NB4 (cell line): ENCODE measurements around the gene LDLRAD1.

ENCODE experiments used
- MYC ChIP-seq: IDR thresholded peaks from 2 replicates; pipeline ENCODE4 v1.6.1; 2011; ENCODE audit warnings: low read depth, low read length
- POLR2A ChIP-seq: IDR thresholded peaks from 2 replicates; pipeline ENCODE4 v1.6.1; 2011; ENCODE audit warnings: mild to moderate bottlenecking; ENCODE audit not compliant: insufficient read length; ENCODE audit errors: extremely low read depth
- TF ChIP-seq, protein P1 (sequence below): IDR thresholded peaks from one replicate; pipeline ENCODE4 v1.5.1; 2012; ENCODE audit warnings: low read depth, low read length
- TF ChIP-seq, protein P2 (sequence below): IDR thresholded peaks from 2 replicates; pipeline ENCODE4 v1.6.1; 2011; ENCODE audit warnings: low read depth, low read length

DNA sequence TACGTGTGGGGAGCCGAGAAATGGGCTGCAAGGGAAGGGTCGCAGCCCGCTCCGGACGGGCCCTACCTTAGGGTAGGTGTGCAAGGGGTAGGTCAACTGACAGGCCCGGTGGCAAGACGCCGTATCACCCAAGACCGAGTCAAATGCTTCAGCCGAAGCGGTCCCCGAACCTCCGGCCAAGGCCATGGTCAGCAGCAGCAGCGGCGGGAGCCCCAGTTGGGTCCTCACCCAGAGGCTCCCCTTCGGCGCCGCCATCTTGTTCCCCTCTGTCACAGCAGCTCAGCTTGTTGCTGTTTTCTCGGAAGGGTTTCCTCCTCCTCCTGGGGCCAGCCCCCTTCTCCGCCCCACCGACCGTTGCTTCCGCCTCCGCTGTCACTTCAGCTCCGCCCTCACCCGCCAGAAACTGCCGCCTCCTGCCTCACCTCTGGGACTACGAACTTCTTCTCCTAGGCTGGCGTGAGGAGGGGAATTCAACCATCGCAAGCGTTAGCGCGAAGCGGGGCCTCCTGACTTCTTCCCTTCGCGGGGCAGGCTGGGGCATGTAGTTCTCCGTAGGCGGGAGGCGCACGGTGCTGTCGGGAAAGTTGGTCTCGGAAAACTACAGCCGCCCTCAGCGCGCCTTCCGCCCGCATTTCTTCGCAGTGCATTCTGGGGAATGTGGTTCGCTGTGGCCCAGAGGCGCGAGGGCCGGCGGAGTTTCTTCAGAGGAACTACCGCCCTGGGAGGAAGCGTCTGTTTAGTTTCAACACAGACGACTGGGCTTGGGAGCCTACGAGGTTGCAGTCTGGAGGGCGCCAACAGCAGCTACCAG is 35.2 kb upstream of the LDLRAD1 start, which contains the start of the genes TCEANC2 and TMEM59:
- TF ChIP-seq POLR2A = peak; percentile 87
- TF ChIP-seq, protein P1, sequence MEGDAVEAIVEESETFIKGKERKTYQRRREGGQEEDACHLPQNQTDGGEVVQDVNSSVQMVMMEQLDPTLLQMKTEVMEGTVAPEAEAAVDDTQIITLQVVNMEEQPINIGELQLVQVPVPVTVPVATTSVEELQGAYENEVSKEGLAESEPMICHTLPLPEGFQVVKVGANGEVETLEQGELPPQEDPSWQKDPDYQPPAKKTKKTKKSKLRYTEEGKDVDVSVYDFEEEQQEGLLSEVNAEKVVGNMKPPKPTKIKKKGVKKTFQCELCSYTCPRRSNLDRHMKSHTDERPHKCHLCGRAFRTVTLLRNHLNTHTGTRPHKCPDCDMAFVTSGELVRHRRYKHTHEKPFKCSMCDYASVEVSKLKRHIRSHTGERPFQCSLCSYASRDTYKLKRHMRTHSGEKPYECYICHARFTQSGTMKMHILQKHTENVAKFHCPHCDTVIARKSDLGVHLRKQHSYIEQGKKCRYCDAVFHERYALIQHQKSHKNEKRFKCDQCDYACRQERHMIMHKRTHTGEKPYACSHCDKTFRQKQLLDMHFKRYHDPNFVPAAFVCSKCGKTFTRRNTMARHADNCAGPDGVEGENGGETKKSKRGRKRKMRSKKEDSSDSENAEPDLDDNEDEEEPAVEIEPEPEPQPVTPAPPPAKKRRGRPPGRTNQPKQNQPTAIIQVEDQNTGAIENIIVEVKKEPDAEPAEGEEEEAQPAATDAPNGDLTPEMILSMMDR = no peak
- TF ChIP-seq MYC = peak; percentile 72
- TF ChIP-seq, protein P2, sequence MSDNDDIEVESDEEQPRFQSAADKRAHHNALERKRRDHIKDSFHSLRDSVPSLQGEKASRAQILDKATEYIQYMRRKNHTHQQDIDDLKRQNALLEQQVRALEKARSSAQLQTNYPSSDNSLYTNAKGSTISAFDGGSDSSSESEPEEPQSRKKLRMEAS = peak; percentile 68; the same call in 1 of the 2 replicates
